NCI-H2029 treated with DMSO at 0.1 percent for 48 hours (cell line): ENCODE results near the gene PPP4R4.

Experiments
- DNase-seq: peaks from one replicate; lab custom pipeline; 2025; lab: John Stamatoyannopoulos, UW

Gene PPP4R4

GRCh38 chr14:94309721-94310120 is 135.6 kb downstream of the PPP4R4 start:
- DNase-seq = no peak

- DNase-seq = no peak
These were observed 136.1 kb downstream of the PPP4R4 start for GRCh38 chr14:94310248-94310647.

GRCh38 chr14:94312481-94313246 is 138.5 kb downstream of the PPP4R4 start:
- DNase-seq = no peak

GRCh38 chr14:94313991-94314655 is 140.0 kb downstream of the PPP4R4 start:
- no peak for DNase-seq

GRCh38 chr14:94314890-94315289 is 140.8 kb downstream of the PPP4R4 start:
- no peak for DNase-seq

GRCh38 chr14:94316692-94317091 is 142.6 kb downstream of the PPP4R4 start:
- DNase-seq = no peak

GRCh38 chr14:94317259-94317658 is 143.1 kb downstream of the PPP4R4 start:
- DNase-seq = no peak

- no peak for DNase-seq
These were observed 146.1 kb downstream of the PPP4R4 start for GRCh38 chr14:94320243-94320642.

- DNase-seq = no peak
These were observed 147.5 kb downstream of the PPP4R4 start for GRCh38 chr14:94321421-94322271.

- no peak for DNase-seq
These were observed 148.8 kb downstream of the PPP4R4 start, which contains the start of gene SERPINA6 for GRCh38 chr14:94322648-94323570. TSS of gene SERPINA6 (minus strand) at chr14:94323336. CDS start at chr14:94314648, 8,688 bp downstream.

GRCh38 chr14:94328196-94328595 is 154.1 kb downstream of the PPP4R4 start:
- DNase-seq = no peak
